OCI-LY7 (cell line): Measurements from ENCODE around the gene SPPL2B.

Source experiments
- EZH2phosphoT487 ChIP-seq: fragments of 200-600 bp; sonication (generic); IDR thresholded peaks from 2 replicates; pipeline ENCODE4 v1.6.1; 2018; ENCODE audit warnings: low read depth, borderline replicate concordance, mild to moderate bottlenecking, mixed run types, antibody characterized with exemption, low read length, moderate library complexity, mixed read lengths
- TF ChIP-seq, protein P1 (sequence below): fragments of 200-600 bp; sonication (generic); conservative IDR thresholded peaks from 2 replicates; pipeline ENCODE4 v1.5.1; 2014; ENCODE audit warnings: mild to moderate bottlenecking, antibody characterized with exemption, low read length, moderate library complexity, mixed read lengths

DNA sequence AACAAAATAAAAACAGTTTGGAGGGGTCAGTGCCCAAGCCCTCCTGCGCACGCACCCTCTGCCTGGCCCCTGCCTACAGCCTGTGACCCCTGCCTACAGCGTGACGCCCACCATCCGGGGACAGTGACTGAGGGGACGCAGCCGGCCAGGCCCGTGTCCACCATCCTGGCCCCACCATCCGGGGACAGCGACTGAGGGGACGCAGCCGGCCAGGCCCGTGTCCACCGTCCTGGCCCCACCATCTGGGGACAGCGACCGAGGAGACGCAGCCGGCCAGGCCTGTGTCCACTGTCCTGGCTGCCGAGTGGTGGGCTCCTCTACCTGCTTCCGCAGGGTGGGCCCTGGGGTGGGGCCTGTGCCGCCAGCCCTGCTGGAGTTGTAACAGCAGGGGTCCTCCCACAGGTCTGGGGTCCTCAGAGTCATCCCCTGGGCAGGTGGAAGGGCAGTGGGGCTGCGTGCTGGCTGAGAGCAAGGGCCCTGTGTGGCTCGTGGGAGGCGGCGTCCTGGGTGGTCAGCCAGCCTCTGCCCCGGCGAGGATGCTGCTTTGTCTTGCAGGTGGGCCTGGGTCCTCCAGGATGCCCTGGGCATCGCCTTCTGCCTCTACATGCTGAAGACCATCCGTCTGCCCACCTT, 14.3 kb downstream of the SPPL2B start:
- TF ChIP-seq, protein P1, sequence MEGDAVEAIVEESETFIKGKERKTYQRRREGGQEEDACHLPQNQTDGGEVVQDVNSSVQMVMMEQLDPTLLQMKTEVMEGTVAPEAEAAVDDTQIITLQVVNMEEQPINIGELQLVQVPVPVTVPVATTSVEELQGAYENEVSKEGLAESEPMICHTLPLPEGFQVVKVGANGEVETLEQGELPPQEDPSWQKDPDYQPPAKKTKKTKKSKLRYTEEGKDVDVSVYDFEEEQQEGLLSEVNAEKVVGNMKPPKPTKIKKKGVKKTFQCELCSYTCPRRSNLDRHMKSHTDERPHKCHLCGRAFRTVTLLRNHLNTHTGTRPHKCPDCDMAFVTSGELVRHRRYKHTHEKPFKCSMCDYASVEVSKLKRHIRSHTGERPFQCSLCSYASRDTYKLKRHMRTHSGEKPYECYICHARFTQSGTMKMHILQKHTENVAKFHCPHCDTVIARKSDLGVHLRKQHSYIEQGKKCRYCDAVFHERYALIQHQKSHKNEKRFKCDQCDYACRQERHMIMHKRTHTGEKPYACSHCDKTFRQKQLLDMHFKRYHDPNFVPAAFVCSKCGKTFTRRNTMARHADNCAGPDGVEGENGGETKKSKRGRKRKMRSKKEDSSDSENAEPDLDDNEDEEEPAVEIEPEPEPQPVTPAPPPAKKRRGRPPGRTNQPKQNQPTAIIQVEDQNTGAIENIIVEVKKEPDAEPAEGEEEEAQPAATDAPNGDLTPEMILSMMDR: no peak
- TF ChIP-seq EZH2phosphoT487: no peak
